DOHH2 (cell line): ENCODE measurements around the gene SEC23IP.
"Not testable (repeated sequence)": the region's sequence is repeated elsewhere in the genome, so short reads cannot be mapped to it uniquely, and the experiment has no call there.

ENCODE experiments used
- CTCF ChIP-seq: fragments of 200-600 bp; sonication (generic); IDR thresholded peaks from one replicate; pipeline ENCODE4 v1.5.1; 2014; ENCODE audit warnings: antibody characterized with exemption, mild to moderate bottlenecking, low read depth, low read length; ENCODE audit not compliant: poor library complexity, severe bottlenecking
- EZH2phosphoT487 ChIP-seq: fragments of 200-600 bp; sonication (generic); IDR thresholded peaks from 2 replicates; pipeline ENCODE4 v1.6.1; 2017; ENCODE audit warnings: borderline replicate concordance, mild to moderate bottlenecking, antibody characterized with exemption, low read length, moderate library complexity, mixed read lengths

- TF ChIP-seq CTCF, EZH2phosphoT487: not testable (repeated sequence)
Measured at GRCh38 chr10:119907695-119908094, 15.2 kb downstream of the SEC23IP start.
